IMR-90 (cell line): Measurements from ENCODE around the gene ERC2. TPM values are rescaled to one million over a fixed set of nuclear protein-coding genes. Genes with fewer than 3 reads are reported as not detected.

ENCODE experiments used
- ATAC-seq: fragments of 200-7000 bp; cut with Tn5 transposase; 2 replicates; pipeline ENCODE4 v1.9.1; 2020; ENCODE audit warnings: low read depth, mild to moderate bottlenecking, moderate library complexity
- BruUV-seq: library from RNA; stranded (reverse); fragments of 400-500 nt; replicated peaks from 2 replicates; lab custom pipeline; 2021; lab: Mats Ljungman, UMichigan
- CTCF ChIA-PET: fragments of 300-600 bp; formaldehyde crosslinking; extraction: SDS; loops from one replicate; lab custom pipeline; 2021; ENCODE audit warnings: antibody characterized with exemption; lab: Yijun Ruan, JAX
- POLR2A ChIA-PET: fragments of 300-600 bp; sonication (Branson Sonifier 250); formaldehyde crosslinking; loops from one replicate; lab custom pipeline; 2022; ENCODE audit warnings: antibody characterized with exemption; ENCODE audit not compliant: unreplicated experiment; lab: Charles Lee
- DNase-seq: peaks from one replicate; pipeline ENCODE4 v3.0.0; 2013
- H2AFZ ChIP-seq: replicated peaks from 2 replicates; pipeline ENCODE3; 2013; ENCODE audit warnings: low read length, mild to moderate bottlenecking; ENCODE audit not compliant: poor library complexity
- H2AK5ac ChIP-seq: 2 replicates; pipeline ENCODE4 v1.6.1; 2013; ENCODE audit warnings: low read depth, low read length, inconsistent platforms
- H2AK9ac ChIP-seq: replicated peaks from 2 replicates; pipeline ENCODE3; 2013; ENCODE audit warnings: mild to moderate bottlenecking, low read depth, low read length, moderate library complexity; ENCODE audit not compliant: poor library complexity
- H2BK120ac ChIP-seq: 2 replicates; pipeline ENCODE4 v1.6.1; 2013; ENCODE audit warnings: low read depth, low read length, inconsistent platforms
- H2BK15ac ChIP-seq: 3 replicates; pipeline ENCODE4 v1.6.1; 2013; ENCODE audit warnings: low read depth, low read length, inconsistent platforms
- H2BK20ac ChIP-seq: 2 replicates; pipeline ENCODE4 v1.6.1; 2013; ENCODE audit warnings: low read depth, mild to moderate bottlenecking, inconsistent platforms, low read length, moderate library complexity
- H2BK5ac ChIP-seq: 2 replicates; pipeline ENCODE4 v1.6.1; 2013; ENCODE audit warnings: mild to moderate bottlenecking, low read depth, low read length, inconsistent platforms; ENCODE audit not compliant: poor library complexity, severe bottlenecking
- H3K14ac ChIP-seq: replicated peaks from 2 replicates; pipeline ENCODE4 v1.6.1; 2013; ENCODE audit warnings: low read depth, low read length, inconsistent platforms
- H3K18ac ChIP-seq: 2 replicates; pipeline ENCODE4 v1.6.1; 2013; ENCODE audit warnings: low read depth, low read length, control low read depth
- H3K23ac ChIP-seq: 2 replicates; pipeline ENCODE4 v1.6.1; 2013; ENCODE audit warnings: low read depth, low read length, inconsistent platforms
- H3K27ac ChIP-seq: 2 replicates; pipeline ENCODE4 v1.5.1; 2013; ENCODE audit warnings: mild to moderate bottlenecking, control low read depth, low read length; ENCODE audit not compliant: insufficient read depth
- H3K27me3 ChIP-seq: 2 replicates; pipeline ENCODE4 v1.6.1; 2013; ENCODE audit warnings: low read length; ENCODE audit not compliant: control insufficient read depth, insufficient read depth
- H3K36me3 ChIP-seq: 2 replicates; pipeline ENCODE4 v1.6.1; 2013; ENCODE audit warnings: low read length, mixed read lengths; ENCODE audit not compliant: control insufficient read depth, insufficient read depth
- H3K4ac ChIP-seq: 2 replicates; pipeline ENCODE4 v1.6.1; 2013; ENCODE audit warnings: low read depth, low read length, inconsistent platforms
- H3K4me1 ChIP-seq: 2 replicates; pipeline ENCODE4 v1.6.1; 2013; ENCODE audit warnings: low read length, mixed read lengths; ENCODE audit not compliant: control insufficient read depth, insufficient read depth
- H3K4me2 ChIP-seq: 2 replicates; pipeline ENCODE4 v1.6.1; 2013; ENCODE audit warnings: low read depth, mild to moderate bottlenecking, control low read depth, low read length, moderate library complexity
- H3K4me3 ChIP-seq: 2 replicates; pipeline ENCODE4 v1.5.1; 2013; ENCODE audit warnings: low read depth, mild to moderate bottlenecking, control low read depth, low read length, moderate library complexity; ENCODE audit not compliant: insufficient read depth
- H3K56ac ChIP-seq: 2 replicates; pipeline ENCODE4 v1.6.1; 2013; ENCODE audit warnings: low read length, inconsistent platforms; ENCODE audit not compliant: insufficient read depth; ENCODE audit errors: extremely low read depth
- H3K79me1 ChIP-seq, 2 experiments: 2 replicates each; pipeline ENCODE4 v1.6.1; 2013; ENCODE audit warnings: low read length in 2 of 2, inconsistent platforms in 1 of 2, low read depth in 1 of 2
- H3K9ac ChIP-seq: 2 replicates; pipeline ENCODE4 v1.6.1; 2013; ENCODE audit warnings: low read depth, low read length, control low read depth
- H3K9me1 ChIP-seq: 2 replicates; pipeline ENCODE4 v1.6.1; 2013; ENCODE audit warnings: low read length, inconsistent platforms; ENCODE audit not compliant: insufficient read depth
- H3K9me3 ChIP-seq: 2 replicates; pipeline ENCODE4 v1.6.1; 2013; ENCODE audit warnings: low read length; ENCODE audit not compliant: control insufficient read depth, insufficient read depth
- H4K20me1 ChIP-seq: 2 replicates; pipeline ENCODE4 v1.6.1; 2013; ENCODE audit warnings: low read length, inconsistent platforms; ENCODE audit not compliant: insufficient read depth
- H4K5ac ChIP-seq: 2 replicates; pipeline ENCODE4 v1.6.1; 2013; ENCODE audit warnings: mild to moderate bottlenecking, low read depth, low read length, control low read depth
- H4K8ac ChIP-seq, 2 experiments: 2 replicates each; pipeline ENCODE4 v1.6.1; 2013; ENCODE audit warnings: low read depth in 2 of 2, low read length in 2 of 2, control low read depth in 1 of 2, inconsistent platforms in 1 of 2
- H4K91ac ChIP-seq: 2 replicates; pipeline ENCODE4 v1.6.1; 2013; ENCODE audit warnings: low read depth, low read length, inconsistent platforms; ENCODE audit not compliant: insufficient read depth
- MXI1 ChIP-seq: IDR thresholded peaks from 2 replicates; pipeline ENCODE4 v1.6.1; 2012; ENCODE audit warnings: low read depth, mild to moderate bottlenecking, low read length, moderate library complexity, borderline replicate concordance
- NFE2L2 ChIP-seq: fragments of 150-350 bp; IDR thresholded peaks from 2 replicates; pipeline ENCODE4 v1.6.1; 2016; ENCODE audit warnings: low read depth, mild to moderate bottlenecking, low read length
- RAD21 ChIP-seq: IDR thresholded peaks from 2 replicates; pipeline ENCODE4 v1.6.1; 2012; ENCODE audit warnings: low read length, improper control_type of control experiment
- WGBS, 2 experiments: methylation state at CpG; one replicate each; pipeline versions ENCODE4 v1.1.5 to v1.1.7; 2013; ENCODE audit warnings: missing lambda C conversion rate in 2 of 2; ENCODE audit not compliant: insufficient read length in 1 of 2; ENCODE audit errors: extremely low coverage in 2 of 2; 5-methylcytosine and 5-hydroxymethylcytosine counted together
- dilution Hi-C: fragments of 300-500 bp; cut with HindIII; formaldehyde crosslinking; loops from one replicate; pipeline ENCODE4 v1.14.3; 2018; ENCODE audit warnings: low sequenced_read_pairs; ENCODE audit not compliant: unreplicated experiment
- in situ Hi-C: fragments of 300-500 bp; cut with MboI; formaldehyde crosslinking; loops from 3 replicates; pipeline ENCODE4 v1.14.3; 2019; ENCODE audit warnings: low sequenced_read_pairs, inconsistent platforms, mixed read lengths
- intact Hi-C: fragments of 100-400 bp; cut with micrococcal nuclease; formaldehyde crosslinking; loops from 2 replicates; pipeline ENCODE4 v1.10.0; 2022
- polyA plus RNA-seq, 3 experiments: library from polyadenylated mRNA; depleted of rRNA; stranded (reverse); fragments of >200 nt; gene quantifications; 2 replicates each; pipeline ENCODE4 v1.2.3, GENCODE V29; 2012; ENCODE audit warnings: low replicate concordance in 1 of 3
- total RNA-seq: library from RNA; depleted of rRNA; stranded (reverse); fragments of >200 nt; gene quantifications from 2 replicates; pipeline ENCODE4 v1.2.3, GENCODE V29; 2012

The ERC2 gene
- total and polyA plus RNA-seq, 2 of the 4 experiments (the other 2 are of a cell fraction) = 0.17 to 0.18 TPM

DNA sequence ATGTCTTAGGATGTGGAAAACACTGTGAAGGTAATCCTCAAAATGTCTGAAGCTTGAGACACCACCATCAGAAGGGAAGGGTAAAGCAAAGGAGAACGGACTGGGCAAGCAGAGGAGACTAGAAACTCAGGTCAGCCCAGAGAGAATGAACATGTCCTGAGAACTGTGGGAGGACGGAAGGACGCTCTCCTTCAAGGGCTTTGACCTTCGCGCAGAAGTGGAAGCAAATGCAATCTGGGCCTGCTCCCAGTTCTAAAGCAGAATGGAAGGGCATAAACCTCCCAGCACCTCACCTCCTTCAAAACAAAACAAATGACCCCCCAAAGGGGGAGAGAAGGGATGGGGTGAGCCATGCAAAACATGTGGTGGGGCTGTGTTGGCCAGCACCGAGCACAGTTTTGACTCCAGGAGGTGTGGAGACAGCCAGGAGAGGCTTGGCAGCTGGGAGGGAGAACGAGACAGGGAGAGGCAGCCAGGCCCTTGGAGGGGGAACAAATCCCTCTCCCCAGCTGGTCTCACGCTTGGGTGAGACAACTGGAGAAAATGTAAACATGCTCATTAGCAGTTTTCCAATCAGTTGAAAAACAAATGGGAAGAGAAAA lies 758.8 kb downstream of the ERC2 start:
- BruUV-seq = no TSS peak
- no peaks in the 10 kb centered on the region for H3K9me3 ChIP-seq
- H3K23ac ChIP-seq = no peak overlapping the region
- H2AK5ac ChIP-seq = 0 out of 2 replicates have a peak overlapping the region, but pooled peaks have one; percentile 22
- DNase-seq (no peak), ATAC-seq (no peak)
- H2BK15ac ChIP-seq = no peak overlapping the region; the same call in 1 of the 3 replicates
- no peaks in the 10 kb centered on the region for H3K79me1 ChIP-seq
- intact Hi-C loops (no loop called here), dilution Hi-C loops (no loop called here), in situ Hi-C loops (no loop called here)
- H3K27ac ChIP-seq = no peak overlapping the region
- H4K5ac ChIP-seq = no peak overlapping the region
- peaks cover 2% of the 10 kb centered on the region; the same call in 1 of the 2 replicates for H3K27me3 ChIP-seq
- H2BK20ac ChIP-seq = no peak overlapping the region; the same call in 1 of the 2 replicates
- no peak overlapping the region for H3K14ac ChIP-seq
- H2BK120ac ChIP-seq = peak overlapping the region; percentile 22; the same call in 1 of the 2 replicates
- peaks cover 10% of the 10 kb centered on the region; the same call in 1 of the 2 replicates for H3K9me1 ChIP-seq
- no peak overlapping the region for H3K9ac ChIP-seq
- H3K4me1 ChIP-seq = 0 out of 2 replicates have a peak, but pooled peaks cover 1% of the 10 kb centered on the region
- no peak for TF ChIP-seq RAD21
- TF ChIP-seq NFE2L2 = no peak
- no peak for TF ChIP-seq MXI1
- H4K8ac ChIP-seq = no peak overlapping the region
- no peak overlapping the region for H2BK5ac ChIP-seq
- H3K4me2 ChIP-seq = no peak overlapping the region
- no peak overlapping the region for H3K18ac ChIP-seq
- no peak overlapping the region for H3K56ac ChIP-seq
- no CpG with 5 or more reads among the region's 8 CpGs for WGBS, 2 experiments
- CTCF ChIA-PET = interaction anchor here (1.3 kb wide), 1 partner anchor 9 kb away, joined by 3 read pairs; no protein-coding TSS in a partner anchor
- H4K91ac ChIP-seq = 0 out of 2 replicates have a peak overlapping the region, but pooled peaks have one; percentile 3
- POLR2A ChIA-PET = no interaction called here
- no peaks in the 10 kb centered on the region for H3K36me3 ChIP-seq
- no peak overlapping the region for H3K4me3 ChIP-seq
- no peak overlapping the region for H2AK9ac ChIP-seq
- H4K20me1 ChIP-seq = no peaks in the 10 kb centered on the region
- peak overlapping the region; percentile 24; the same call in 1 of the 2 replicates for H3K4ac ChIP-seq
- no peak overlapping the region for H2AFZ ChIP-seq
